Heart left ventricle (tissue), 13 donors: ENCODE results near the gene ZNF546.
"Not testable (repeated sequence)": the region's sequence is repeated elsewhere in the genome, so short reads cannot be mapped to it uniquely, and the experiment has no call there.

ENCODE experiments used
- POLR2A ChIP-seq, 2 donors: fragments of 450-650 bp; IDR thresholded peaks; one replicate each; pipeline ENCODE4 v1.6.1; 2017; ENCODE audit warnings: antibody characterized with exemption in 2 of 2, mild to moderate bottlenecking in 2 of 2, moderate library complexity in 2 of 2
- TF ChIP-seq, protein P1 (sequence below), 12 donors: fragments of 200-600 bp; sonication (generic) in 4 of 12; IDR thresholded peaks; one replicate each; pipeline versions ENCODE4 v1.5.0 to v1.8.0; 2018 to 2022; ENCODE audit warnings: antibody characterized with exemption in 12 of 12, mild to moderate bottlenecking in 5 of 12
- donor health status: ischemic (EF 13 %, LVEDD 7.1; RV severe dilation, severe dysfunction).
- donor health status: DM: no; HTN: yes; CAD: no.
- donor health status: DM: no; HTN: no; CAD: no.
- donor health status: ischemic (EF 25% LVEDD 6.9; RV normal size, moderate dysfunction).
- donor health status: ischemic (EF 25% LVEDD 5.7; RV mildly dilated, moderate dysfunction).
- donor health status: ischemic (EF 35%, LVEDD 5.7; RV mildly dilated, moderate dysfunction).
- donor health status: nonischemic (EF 11% LVEDD 7.7; RV severe dilation, severe dysfunction).
- donor health status: DM: yes; HTN: yes; CAD: no.
- donor health status: PGD.
- donor health status: ischemic (EF 29% LVEDD 5.4; RV normal size, mild dysfunction).
- donor health status: nonischemic (EF 23%, LVEDD 6.1; RV moderate dilation, normal function).

DNA sequence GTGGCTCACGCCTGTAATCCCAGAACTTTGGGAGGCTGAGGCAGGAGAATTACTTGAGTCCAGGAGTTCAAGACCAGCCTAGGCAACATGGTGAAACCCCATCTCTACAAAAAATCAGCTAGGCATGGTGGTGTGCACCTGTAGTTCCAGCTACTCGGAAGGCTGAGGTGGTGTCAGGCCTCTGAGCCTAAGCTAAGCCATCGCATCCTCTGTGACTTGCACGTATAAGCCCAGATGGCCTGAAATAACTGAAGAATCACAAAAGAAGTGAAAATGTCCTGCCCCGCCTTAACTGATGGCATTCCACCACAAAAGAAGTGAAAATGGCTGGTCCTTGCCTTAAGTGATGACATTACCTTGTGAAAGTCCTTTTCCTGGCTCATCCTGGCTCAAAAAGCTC is 39.0 kb upstream of the ZNF546 start:
- TF ChIP-seq, protein P1, sequence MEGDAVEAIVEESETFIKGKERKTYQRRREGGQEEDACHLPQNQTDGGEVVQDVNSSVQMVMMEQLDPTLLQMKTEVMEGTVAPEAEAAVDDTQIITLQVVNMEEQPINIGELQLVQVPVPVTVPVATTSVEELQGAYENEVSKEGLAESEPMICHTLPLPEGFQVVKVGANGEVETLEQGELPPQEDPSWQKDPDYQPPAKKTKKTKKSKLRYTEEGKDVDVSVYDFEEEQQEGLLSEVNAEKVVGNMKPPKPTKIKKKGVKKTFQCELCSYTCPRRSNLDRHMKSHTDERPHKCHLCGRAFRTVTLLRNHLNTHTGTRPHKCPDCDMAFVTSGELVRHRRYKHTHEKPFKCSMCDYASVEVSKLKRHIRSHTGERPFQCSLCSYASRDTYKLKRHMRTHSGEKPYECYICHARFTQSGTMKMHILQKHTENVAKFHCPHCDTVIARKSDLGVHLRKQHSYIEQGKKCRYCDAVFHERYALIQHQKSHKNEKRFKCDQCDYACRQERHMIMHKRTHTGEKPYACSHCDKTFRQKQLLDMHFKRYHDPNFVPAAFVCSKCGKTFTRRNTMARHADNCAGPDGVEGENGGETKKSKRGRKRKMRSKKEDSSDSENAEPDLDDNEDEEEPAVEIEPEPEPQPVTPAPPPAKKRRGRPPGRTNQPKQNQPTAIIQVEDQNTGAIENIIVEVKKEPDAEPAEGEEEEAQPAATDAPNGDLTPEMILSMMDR (IDR thresholded peaks at IDR 0.05), result not testable (repeated sequence)
- TF ChIP-seq POLR2A (IDR thresholded peaks at IDR 0.05), result not testable (repeated sequence)
